K562 (cell line): ENCODE measurements around the gene GTPBP8. TPM values are rescaled to one million over a fixed set of nuclear protein-coding genes. Genes with fewer than 3 reads are reported as not detected.
A peak's percentile ranks its signal among the peaks of the same experiment; 100 is the strongest.

Experiments
- CTBP1 ChIP-seq: fragments of 450-650 bp; IDR thresholded peaks from 2 replicates; pipeline ENCODE4 v1.6.1; 2016; ENCODE audit warnings: borderline replicate concordance
- ELK3 ChIP-seq: fragments of 450-650 bp; formaldehyde crosslinking; IDR thresholded peaks from 2 replicates; pipeline ENCODE4 v1.4.0; 2020; ENCODE audit warnings: mild to moderate bottlenecking
- ETV1 ChIP-seq: fragments of 450-650 bp; conservative IDR thresholded peaks from 2 replicates; pipeline ENCODE4 v1.6.1; 2016; ENCODE audit warnings: missing genetic modification characterization, control low read depth, low read depth, missing compliant biosample characterization
- GABPA ChIP-seq: fragments of 200-800 bp; sonication (Bioruptor generic); conservative IDR thresholded peaks from 2 replicates; pipeline ENCODE4 v1.6.1; 2016; ENCODE audit warnings: low read depth, missing genetic modification characterization, missing compliant biosample characterization
- GATA2 ChIP-seq: sonication (generic); formaldehyde crosslinking; IDR thresholded peaks from 2 replicates; pipeline ENCODE4 v1.4.0; 2020; ENCODE audit warnings: mild to moderate bottlenecking, missing genetic modification reagents
- HNRNPH1 ChIP-seq: fragments of 200-400 bp; formaldehyde crosslinking; optimal IDR thresholded peaks from 2 replicates; pipeline ENCODE3; 2017; ENCODE audit warnings: low read depth, mild to moderate bottlenecking, low read length, moderate library complexity
- KDM2B ChIP-seq: fragments of 250-450 bp; sonication (Bioruptor Pico); IDR thresholded peaks from 2 replicates; pipeline ENCODE4 v1.8.0; 2021; ENCODE audit warnings: mild to moderate bottlenecking, moderate library complexity
- MTA2 ChIP-seq: fragments of 450-650 bp; IDR thresholded peaks from 2 replicates; pipeline ENCODE4 v1.6.1; 2016; ENCODE audit warnings: low read depth
- MTA3 ChIP-seq: fragments of 450-650 bp; formaldehyde crosslinking; IDR thresholded peaks from 2 replicates; pipeline ENCODE4 v1.6.1; 2017; ENCODE audit warnings: mild to moderate bottlenecking, borderline replicate concordance
- NR3C1 ChIP-seq: sonication (generic); formaldehyde crosslinking; IDR thresholded peaks from 2 replicates; pipeline ENCODE4 v1.8.1; 2022; ENCODE audit warnings: missing genetic modification reagents
- POLR2B ChIP-seq: fragments of 450-650 bp; IDR thresholded peaks from 2 replicates; pipeline ENCODE4 v1.6.1; 2018; ENCODE audit warnings: low read depth; ENCODE audit not compliant: partially characterized antibody
- RBM14 ChIP-seq: fragments of 200-400 bp; formaldehyde crosslinking; IDR thresholded peaks from 2 replicates; pipeline ENCODE4 v1.6.1; 2018; ENCODE audit warnings: low read depth, mild to moderate bottlenecking, low read length, moderate library complexity, borderline replicate concordance; ENCODE audit not compliant: insufficient read depth
- RUNX1 ChIP-seq: sonication (generic); IDR thresholded peaks from 2 replicates; pipeline ENCODE4 v1.6.1; 2016; ENCODE audit warnings: antibody characterized with exemption, low read depth
- SMARCA5 ChIP-seq: fragments of 450-650 bp; IDR thresholded peaks from 2 replicates; pipeline ENCODE4 v1.6.1; 2016
- SUPT5H ChIP-seq: fragments of 450-650 bp; IDR thresholded peaks from 2 replicates; pipeline ENCODE4 v1.6.1; 2016
- TCFL5 ChIP-seq: fragments of 250-450 bp; sonication (Bioruptor Pico); conservative IDR thresholded peaks from 2 replicates; pipeline ENCODE4 v1.6.1; 2021; ENCODE audit warnings: mild to moderate bottlenecking, moderate library complexity, matching md5 sums
- TEAD2 ChIP-seq: fragments of 450-650 bp; IDR thresholded peaks from 2 replicates; pipeline ENCODE4 v1.6.1; 2016; ENCODE audit warnings: missing genetic modification characterization, control low read depth, missing compliant biosample characterization
- XRCC4 ChIP-seq: IDR thresholded peaks from one replicate; pipeline ENCODE4 v1.6.1; 2011; ENCODE audit not compliant: insufficient read depth, insufficient read length; ENCODE audit errors: extremely low read depth
- ZBTB1 ChIP-seq: sonication (generic); formaldehyde crosslinking; IDR thresholded peaks from 2 replicates; pipeline ENCODE4 v1.8.1; 2023; ENCODE audit warnings: missing genetic modification reagents, low read depth, mild to moderate bottlenecking, borderline replicate concordance
- ZBTB17 ChIP-seq: fragments of 450-650 bp; formaldehyde crosslinking; IDR thresholded peaks from 2 replicates; pipeline ENCODE4 v1.4.0; 2020; ENCODE audit warnings: mild to moderate bottlenecking
- ZFX ChIP-seq: sonication (generic); formaldehyde crosslinking; IDR thresholded peaks from 2 replicates; pipeline ENCODE4 v1.8.0; 2022; ENCODE audit warnings: mild to moderate bottlenecking, missing genetic modification reagents, moderate library complexity
- ZNF197 ChIP-seq: fragments of 200-800 bp; sonication (Bioruptor generic); IDR thresholded peaks from 2 replicates; pipeline ENCODE4 v1.6.1; 2016; ENCODE audit warnings: low read depth, missing genetic modification characterization, missing compliant biosample characterization
- ZNF518B ChIP-seq: fragments of 250-450 bp; sonication (Bioruptor Pico); IDR thresholded peaks from 2 replicates; pipeline ENCODE4 v1.5.0; 2021; ENCODE audit warnings: mild to moderate bottlenecking, moderate library complexity
- ZNF644 ChIP-seq: fragments of 200-800 bp; sonication (Bioruptor generic); IDR thresholded peaks from 2 replicates; pipeline ENCODE4 v1.6.1; 2016; ENCODE audit warnings: low read depth, missing genetic modification characterization, missing compliant biosample characterization
- ZNF76 ChIP-seq: fragments of 250-450 bp; sonication (Bioruptor Pico); IDR thresholded peaks from 2 replicates; pipeline ENCODE4 v1.4.0; 2020; ENCODE audit warnings: mild to moderate bottlenecking, moderate library complexity, borderline replicate concordance
- ZSCAN32 ChIP-seq: fragments of 450-650 bp; formaldehyde crosslinking; IDR thresholded peaks from 2 replicates; pipeline ENCODE4 v1.4.0; 2020; ENCODE audit warnings: mild to moderate bottlenecking, moderate library complexity
- polyA plus RNA-seq, 8 experiments: library from polyadenylated mRNA; depleted of rRNA in 4 of 8; stranded (reverse) in 5 of 8; unstranded in 3 of 8; fragments of >200 nt; fragmentation: Nextera tagmentation in 2 of 8; fragmentation: Illumina TruSeq in 1 of 8; extraction: Ambion mirVana in 2 of 8; extraction: Trizol in 1 of 8; gene quantifications; 2 replicates each; pipeline versions ENCODE4 v1.2.1 to v1.2.3, GENCODE V29; 2011 to 2014; ENCODE audit warnings: inconsistent platforms in 1 of 8, missing spikeins in 1 of 8
- total RNA-seq, 7 experiments: library from RNA; depleted of rRNA in 6 of 7; stranded (reverse); fragments of >200 nt in 6 of 7; fragmentation: Illumina TruSeq in 2 of 7; extraction: Trizol in 2 of 7; gene quantifications; 2 replicates each; pipeline versions ENCODE4 v1.2.1 to v1.2.3, GENCODE V29; 2011 to 2021; ENCODE audit warnings: low replicate concordance in 1 of 7

GTPBP8 gene
- total and polyA plus RNA-seq, 9 of the 15 experiments (the other 6 are each of a cell fraction or from before 2014, with no cell fraction given): 14.0 to 33.3 (median 20.8) TPM

- TF ChIP-seq ELK3 (no peak), ZNF644 (tag) (no peak), POLR2B (peak; percentile 42), TEAD2 (tag) (no peak), SMARCA5 (no peak), ETV1 (peak; percentile 53; the same call in 1 of the 2 replicates), CTBP1 (peak; percentile 43; the same call in 1 of the 2 replicates), RBM14 (no peak), RUNX1 (no peak), HNRNPH1 (no peak), ZBTB17 (CRISPR knock-in tag) (no peak), ZSCAN32 (no peak), ZFX (CRISPR knock-in tag) (peak; percentile 83), ZBTB1 (CRISPR knock-in tag) (no peak), SUPT5H (peak; percentile 75), TCFL5 (CRISPR knock-in tag) (no peak), KDM2B (no peak), ZNF518B (CRISPR knock-in tag) (no peak), NR3C1 (peak; percentile 73; the same call in 1 of the 2 replicates), XRCC4 (no peak), GABPA (tag) (peak; percentile 89), MTA2 (no peak), ZNF76 (CRISPR knock-in tag) (no peak), ZNF197 (CRISPR knock-in tag) (no peak), MTA3 (no peak), GATA2 (CRISPR knock-in tag) (no peak)
These were observed 28.7 kb downstream of the GTPBP8 start (continued) for GRCh38 chr3:113019182-113020137.
